Heart right ventricle (tissue), 16 donors: ENCODE measurements around the gene KLK14. TPM values are rescaled to one million over a fixed set of nuclear protein-coding genes. Genes with fewer than 3 reads are reported as not detected.

Experiments used
- ATAC-seq, 8 donors: fragments of 200-7000 bp; cut with Tn5 transposase; one replicate each; pipeline ENCODE4 v1.9.1; 2020; ENCODE audit warnings: mild to moderate bottlenecking in 8 of 8, moderate library complexity in 8 of 8, moderate number of reproducible peaks in 1 of 8
- DNase-seq, 2 donors: peaks; one replicate each; pipeline ENCODE4 v3.0.0-alpha.2; 2020
- H3K27ac ChIP-seq, 10 donors: fragments of 200-600 bp; sonication (generic) in 2 of 10; one replicate each; pipeline versions ENCODE4 v1.5.0 to v1.8.0; 2020 to 2022; ENCODE audit warnings: mild to moderate bottlenecking in 3 of 10
- H3K27me3 ChIP-seq, 7 donors: fragments of 200-600 bp; one replicate each; pipeline ENCODE4 v1.8.0; 2021 to 2022; ENCODE audit warnings: mild to moderate bottlenecking in 2 of 7
- H3K36me3 ChIP-seq, 9 donors: fragments of 200-600 bp; sonication (generic) in 1 of 9; one replicate each; pipeline versions ENCODE4 v1.5.0 to v1.8.0; 2020 to 2022; ENCODE audit warnings: mild to moderate bottlenecking in 2 of 9
- H3K4me1 ChIP-seq, 9 donors: fragments of 200-600 bp; sonication (generic) in 1 of 9; one replicate each; pipeline versions ENCODE4 v1.5.0 to v1.8.0; 2020 to 2022; ENCODE audit warnings: mild to moderate bottlenecking in 4 of 9
- H3K4me3 ChIP-seq, 10 donors: fragments of 200-600 bp; sonication (generic) in 2 of 10; one replicate each; pipeline versions ENCODE4 v1.5.0 to v1.8.0; 2020 to 2022; ENCODE audit warnings: mild to moderate bottlenecking in 7 of 10, moderate library complexity in 2 of 10
- H3K9me3 ChIP-seq, 11 donors: fragments of 200-600 bp in 10 of 11; sonication (generic) in 2 of 11; one replicate each; pipeline versions ENCODE4 v1.5.0 to v1.8.0; 2013 to 2022; ENCODE audit warnings: mild to moderate bottlenecking in 2 of 11, control low read depth in 1 of 11, moderate library complexity in 1 of 11
- WGBS, 2 donors: extraction: QIAGEN DNeasy Blood & Tissue Kit; methylation state at CpG; one replicate each; pipeline ENCODE4 v1.1.7; 2013; ENCODE audit warnings: inconsistent platforms in 1 of 2; 5-methylcytosine and 5-hydroxymethylcytosine counted together
- intact Hi-C, 10 donors: fragments of 100-400 bp; cut with DNase I; formaldehyde crosslinking; loops; one replicate each; pipeline versions ENCODE4 v1.11.1 to v1.14.2; 2022
- polyA plus RNA-seq, 2 donors: library from polyadenylated mRNA; stranded (reverse); fragments of 200-250 nt; gene quantifications; one replicate each; pipeline ENCODE4 v1.2.3, GENCODE V29; 2013
- total RNA-seq, 10 donors: library from RNA; stranded (reverse); fragmentation: NEBNext Ultra II Directional in 3 of 10; extraction: Animal tissue kit (Norgen Biotek cat#: 25700) in 3 of 10; gene quantifications; one replicate each; pipeline versions ENCODE4 v1.2.1 to v1.2.4, GENCODE V29; 2021 to 2023
- TF ChIP-seq, protein P1 (sequence below), 9 donors: fragments of 200-600 bp; sonication (generic) in 2 of 9; IDR thresholded peaks; one replicate each; pipeline versions ENCODE4 v1.5.0 to v1.8.0; 2021 to 2022; ENCODE audit warnings: antibody characterized with exemption in 9 of 9, mild to moderate bottlenecking in 5 of 9, moderate library complexity in 1 of 9
- donor health status: Arrhythmogenic right ventricular cardiomyopathy.
- donor health status: ischemic (EF 13 %, LVEDD 7.1; RV severe dilation, severe dysfunction).
- donor health status: healthy with polysubstance abuse.
- donor health status: DM: no; HTN: yes; CAD: no.
- donor health status: DM: no; HTN: no; CAD: no.
- donor health status: ischemic (EF 25% LVEDD 6.9; RV normal size, moderate dysfunction).
- donor health status: ischemic (EF 25% LVEDD 5.7; RV mildly dilated, moderate dysfunction).
- donor health status: healthy.
- donor health status: DM: yes; HTN: yes; CAD: no.
- donor health status: Ischemic cardiomyopathy.
- donor health status: ischemic (EF 35%, LVEDD 5.7; RV mildly dilated, moderate dysfunction).
- donor health status: nonischemic (EF 11% LVEDD 7.7; RV severe dilation, severe dysfunction).
- donor health status: DM: yes; HTN: yes; CAD: no.
- donor health status: PGD.
- donor health status: ischemic (EF 29% LVEDD 5.4; RV normal size, mild dysfunction).
- donor health status: nonischemic (EF 23%, LVEDD 6.1; RV moderate dilation, normal function).

KLK14 gene
- total and polyA plus RNA-seq, 12 donors, result 0.20 to 1.2 (median 0.48) TPM; not detected in 4

DNA sequence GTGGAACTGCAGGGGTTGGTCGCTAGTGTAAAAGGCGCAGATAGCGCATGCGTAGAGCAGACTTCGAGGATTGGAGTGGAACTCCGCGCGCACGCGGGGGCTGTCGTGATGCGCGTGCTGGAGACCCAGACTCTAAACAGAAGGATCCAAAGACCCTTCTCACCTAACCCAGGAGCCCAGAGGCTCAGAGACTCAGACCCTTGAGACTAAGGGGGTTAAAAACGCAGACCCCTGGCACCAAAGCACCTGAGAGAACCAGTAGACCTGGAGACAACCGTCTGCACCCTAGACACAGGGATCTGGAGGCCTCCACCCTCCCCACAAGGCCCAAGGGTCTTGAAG lies 26.1 kb upstream of the KLK14 start:
- TF ChIP-seq, protein P1, sequence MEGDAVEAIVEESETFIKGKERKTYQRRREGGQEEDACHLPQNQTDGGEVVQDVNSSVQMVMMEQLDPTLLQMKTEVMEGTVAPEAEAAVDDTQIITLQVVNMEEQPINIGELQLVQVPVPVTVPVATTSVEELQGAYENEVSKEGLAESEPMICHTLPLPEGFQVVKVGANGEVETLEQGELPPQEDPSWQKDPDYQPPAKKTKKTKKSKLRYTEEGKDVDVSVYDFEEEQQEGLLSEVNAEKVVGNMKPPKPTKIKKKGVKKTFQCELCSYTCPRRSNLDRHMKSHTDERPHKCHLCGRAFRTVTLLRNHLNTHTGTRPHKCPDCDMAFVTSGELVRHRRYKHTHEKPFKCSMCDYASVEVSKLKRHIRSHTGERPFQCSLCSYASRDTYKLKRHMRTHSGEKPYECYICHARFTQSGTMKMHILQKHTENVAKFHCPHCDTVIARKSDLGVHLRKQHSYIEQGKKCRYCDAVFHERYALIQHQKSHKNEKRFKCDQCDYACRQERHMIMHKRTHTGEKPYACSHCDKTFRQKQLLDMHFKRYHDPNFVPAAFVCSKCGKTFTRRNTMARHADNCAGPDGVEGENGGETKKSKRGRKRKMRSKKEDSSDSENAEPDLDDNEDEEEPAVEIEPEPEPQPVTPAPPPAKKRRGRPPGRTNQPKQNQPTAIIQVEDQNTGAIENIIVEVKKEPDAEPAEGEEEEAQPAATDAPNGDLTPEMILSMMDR (IDR thresholded peaks at IDR 0.05), result no peak
- peaks cover 0 to 26% (median 17%) of the 10 kb centered on the region in 9 donors for H3K4me1 ChIP-seq
- intact Hi-C loops, result loop anchor here in 5 of 10 donors (5.0 to 10.0 kb wide), 4 partner anchors 59 to 489 kb away; partner anchors contain the start of genes CLDND2 (in 1 of the 5) and ETFB (in 1 of the 5)
- peak overlapping the region in 9 of 10 donors; percentile 50 to 86 (median 72) for H3K27ac ChIP-seq
- DNase-seq (no peak), ATAC-seq (peak; percentile 46 to 74 (median 62))
- H3K9me3 ChIP-seq, result no peaks in the 10 kb centered on the region
- H3K36me3 ChIP-seq, result peaks cover 0 to 11% (median 2%) of the 10 kb centered on the region in 9 donors
- WGBS, 2 donors, result 1 to 2% methylated on average over 15 of the region's 15 CpGs
- H3K4me3 ChIP-seq, result peak overlapping the region; percentile 27 to 89 (median 72)
- peaks cover 0 to 2% (median 0%) of the 10 kb centered on the region in 7 donors for H3K27me3 ChIP-seq

DNA sequence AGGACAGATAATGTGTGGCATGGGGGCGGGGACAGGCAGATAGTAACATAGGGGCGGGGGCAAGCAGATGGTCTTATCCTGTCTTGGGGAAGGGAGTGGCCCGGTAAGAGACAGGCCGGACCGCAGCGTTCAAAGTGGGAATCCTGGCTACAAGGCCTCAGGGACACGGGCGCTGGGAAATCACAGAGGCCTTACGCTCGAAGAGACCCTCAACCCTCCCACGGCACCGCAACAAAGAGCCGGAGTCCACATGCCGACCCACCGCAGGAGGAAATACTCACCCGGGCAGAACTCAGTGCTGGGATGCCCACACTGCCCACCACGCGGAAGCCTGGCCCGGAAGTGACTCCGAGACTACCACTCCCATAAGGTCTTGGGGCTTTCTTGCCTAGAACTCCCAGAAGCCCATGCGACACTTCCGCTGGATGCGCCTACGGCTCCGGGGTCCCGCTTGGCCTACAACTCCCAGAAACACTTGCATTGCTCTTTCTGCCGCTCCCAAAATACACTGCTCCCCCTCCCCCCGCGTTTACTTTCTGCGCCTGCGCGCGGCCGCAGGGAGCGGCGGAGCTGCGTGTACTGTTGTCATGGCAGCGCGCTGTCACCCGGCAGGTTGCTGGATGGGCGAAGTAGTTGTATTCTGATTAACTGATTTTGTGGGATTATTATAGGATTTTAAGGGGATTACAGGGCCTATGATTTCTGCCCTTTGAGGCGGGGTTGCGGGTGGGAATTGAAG lies 25.5 kb upstream of the KLK14 start, which contains the start of gene CTU1:
Gene CTU1 (minus strand): TSS at position 344 of the 739 bp plus-strand sequence. CDS start 3,840 bp downstream, outside the sequence.
- TF ChIP-seq, protein P1 (IDR thresholded peaks at IDR 0.05), result peak in 2 of 9 donors; percentile 7 to 26
- Histone ChIP-seq H3K4me3 (peak within 1 kb of the TSS; percentile 67 to 89 (median 75)), H3K9me3 (no peaks in the 10 kb centered on the region), H3K27me3 (no peaks in the 10 kb centered on the region), H3K36me3 (peaks cover 0 to 17% (median 6%) of the 10 kb centered on the region in 9 donors), H3K4me1 (peaks cover 0 to 24% (median 17%) of the 10 kb centered on the region in 9 donors), H3K27ac (peak within 1 kb of the TSS in 9 of 10 donors; percentile 58 to 86 (median 74))
- ATAC-seq (peak; percentile 98 to 99 (median 99)), DNase-seq (peak; percentile 96 to 99)
- intact Hi-C loops, result loop anchor here in 5 of 10 donors (5.0 to 10.0 kb wide), 4 partner anchors 59 to 489 kb away; partner anchors contain the start of genes CLDND2 (in 1 of the 5) and ETFB (in 1 of the 5)
- 0 to 1% methylated on average over 43 of the region's 43 CpGs for WGBS, 2 donors

DNA sequence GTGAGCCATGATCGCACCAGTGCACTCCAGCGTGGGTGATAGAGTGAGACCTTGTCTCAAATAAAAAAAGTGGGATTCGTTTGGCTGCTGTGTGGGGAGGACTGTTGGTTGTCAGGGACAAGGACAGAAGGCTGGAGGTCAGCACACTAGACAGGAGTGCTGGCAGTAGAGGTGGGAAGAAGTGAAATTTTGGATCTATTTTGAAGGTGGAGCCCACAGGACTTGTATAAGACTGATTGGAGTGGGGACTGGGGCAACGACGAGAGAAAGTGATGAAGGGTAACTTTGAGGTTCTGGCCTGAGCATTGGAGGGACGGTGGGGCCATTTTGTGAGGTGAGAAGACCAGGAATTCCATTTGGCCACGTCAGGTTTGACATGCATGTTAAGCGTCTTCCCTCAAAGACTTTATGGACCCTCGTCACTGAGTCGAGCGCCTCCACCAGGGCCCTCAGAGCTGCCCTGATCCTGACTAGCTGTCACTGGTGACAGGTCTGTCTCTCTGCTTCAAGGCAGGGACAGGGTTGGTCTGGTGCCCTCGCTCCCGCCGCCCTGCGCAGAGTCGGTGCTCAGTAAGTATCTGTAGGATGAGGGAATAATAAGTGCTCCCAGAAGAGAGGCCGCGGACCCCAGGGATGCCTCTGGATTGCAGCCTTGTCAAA lies 24.8 kb upstream of the KLK14 start:
- no peaks in the 10 kb centered on the region for H3K9me3 ChIP-seq
- TF ChIP-seq, protein P1 (IDR thresholded peaks at IDR 0.05), result no peak
- H3K27ac ChIP-seq, result peak overlapping the region in 9 of 10 donors; percentile 58 to 86 (median 74)
- intact Hi-C loops, result loop anchor here in 5 of 10 donors (5.0 to 10.0 kb wide), 4 partner anchors 60 to 490 kb away; partner anchors contain the start of genes CLDND2 (in 1 of the 5) and ETFB (in 1 of the 5)
- DNase-seq, result no peak
- peaks cover 0 to 24% (median 17%) of the 10 kb centered on the region in 9 donors for H3K4me1 ChIP-seq
- no peaks in the 10 kb centered on the region for H3K27me3 ChIP-seq
- H3K36me3 ChIP-seq, result peaks cover 0 to 24% (median 6%) of the 10 kb centered on the region in 9 donors
- ATAC-seq, result peak in 6 of 8 donors; percentile 1 to 33 (median 12)
- WGBS, 2 donors, result 18% methylated on average over 18 of the region's 18 CpGs
- peak overlapping the region; percentile 67 to 89 (median 75) for H3K4me3 ChIP-seq

DNA sequence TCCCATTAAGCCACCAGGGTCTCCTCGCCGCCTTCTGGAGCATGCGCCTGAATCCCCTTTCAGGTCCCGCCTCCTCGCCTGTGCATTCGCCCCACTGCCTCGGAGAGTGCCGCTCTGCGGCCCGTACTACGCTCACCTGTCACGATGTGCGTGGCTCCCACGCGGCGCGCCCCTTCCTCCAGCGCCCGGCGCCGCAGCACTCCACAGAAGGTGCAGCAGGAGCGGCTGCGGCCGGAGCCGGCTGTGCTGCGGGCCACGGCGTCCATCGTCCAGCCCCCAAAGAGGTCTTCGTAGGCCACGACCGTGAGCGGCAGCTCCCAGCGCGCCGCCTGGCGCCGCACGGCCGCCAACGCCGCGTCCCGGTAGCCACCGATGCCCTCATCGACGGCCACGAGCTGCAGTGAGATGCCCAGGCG lies 21.2 kb upstream of the KLK14 start:
- 77 to 79% methylated on average over 45 to 49 of the region's 49 CpGs for WGBS, 2 donors
- peaks cover 0 to 53% (median 6%) of the 10 kb centered on the region in 9 donors for H3K36me3 ChIP-seq
- no peak for DNase-seq

More for the DNA sequence above, 21.2 kb upstream of the KLK14 start:
- Histone ChIP-seq H3K27ac (no peak overlapping the region), H3K4me1 (peaks cover 0 to 47% (median 22%) of the 10 kb centered on the region in 9 donors), H3K9me3 (no peaks in the 10 kb centered on the region), H3K4me3 (peak overlapping the region in 2 of 10 donors; percentile 4 to 24), H3K27me3 (no peaks in the 10 kb centered on the region)
- ATAC-seq, result no peak
- intact Hi-C loops, result loop anchor here in 4 of 10 donors (10.0 kb wide), 2 partner anchors 261 to 491 kb away; partner anchors contain the start of genes CLDND2 (in 1 of the 4) and ETFB (in 1 of the 4)
- TF ChIP-seq, protein P1 (IDR thresholded peaks at IDR 0.05), result no peak
